Measurements from ENCODE around the gene PSMB9.

Gene PSMB9

GRCh38 chr6:32816746-32817204 lies 37.2 kb upstream of the PSMB9 start, which contains the start of gene HLA-DOB:
TSS of gene HLA-DOB (minus strand) at chr6:32817002. CDS start at chr6:32816951, 51 bp downstream.
- TF ChIP-seq, protein P1, sequence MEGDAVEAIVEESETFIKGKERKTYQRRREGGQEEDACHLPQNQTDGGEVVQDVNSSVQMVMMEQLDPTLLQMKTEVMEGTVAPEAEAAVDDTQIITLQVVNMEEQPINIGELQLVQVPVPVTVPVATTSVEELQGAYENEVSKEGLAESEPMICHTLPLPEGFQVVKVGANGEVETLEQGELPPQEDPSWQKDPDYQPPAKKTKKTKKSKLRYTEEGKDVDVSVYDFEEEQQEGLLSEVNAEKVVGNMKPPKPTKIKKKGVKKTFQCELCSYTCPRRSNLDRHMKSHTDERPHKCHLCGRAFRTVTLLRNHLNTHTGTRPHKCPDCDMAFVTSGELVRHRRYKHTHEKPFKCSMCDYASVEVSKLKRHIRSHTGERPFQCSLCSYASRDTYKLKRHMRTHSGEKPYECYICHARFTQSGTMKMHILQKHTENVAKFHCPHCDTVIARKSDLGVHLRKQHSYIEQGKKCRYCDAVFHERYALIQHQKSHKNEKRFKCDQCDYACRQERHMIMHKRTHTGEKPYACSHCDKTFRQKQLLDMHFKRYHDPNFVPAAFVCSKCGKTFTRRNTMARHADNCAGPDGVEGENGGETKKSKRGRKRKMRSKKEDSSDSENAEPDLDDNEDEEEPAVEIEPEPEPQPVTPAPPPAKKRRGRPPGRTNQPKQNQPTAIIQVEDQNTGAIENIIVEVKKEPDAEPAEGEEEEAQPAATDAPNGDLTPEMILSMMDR (conservative IDR thresholded peaks at IDR 0.05; ENCODE audit: low read length), result no peak
- DNase-seq (ENCODE audit: low read depth), result no peak
- H3K4me3 ChIP-seq (ENCODE audit: low read length), result no peak within 1 kb of the TSS

GRCh38 chr6:32818867-32819266 lies 35.1 kb upstream of the PSMB9 start:
- no peak for DNase-seq (ENCODE audit: low read depth)
- TF ChIP-seq, protein P1 (conservative IDR thresholded peaks at IDR 0.05; ENCODE audit: low read length), result no peak
- H3K4me3 ChIP-seq (ENCODE audit: low read length), result no peak overlapping the region

DNA sequence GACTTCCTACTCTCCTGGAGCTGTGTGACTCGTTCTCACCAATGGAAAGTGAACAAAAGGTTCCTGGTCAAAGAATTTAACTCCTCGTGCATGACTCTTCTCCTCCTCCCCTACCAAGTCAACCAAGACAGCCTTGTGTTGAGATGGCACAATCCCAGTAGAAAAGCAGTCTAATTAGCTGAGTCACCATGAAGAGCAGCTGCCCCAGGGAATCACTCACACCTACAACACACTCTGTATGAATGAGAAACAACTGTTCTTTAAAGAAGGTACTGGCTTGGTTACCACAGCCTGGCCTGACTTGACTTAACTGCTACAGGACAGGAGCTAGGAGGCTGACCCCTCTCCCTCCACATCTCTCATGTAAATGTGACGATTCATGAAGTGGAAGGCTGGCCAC lies 34.3 kb upstream of the PSMB9 start:
- peak; percentile 83 for DNase-seq (ENCODE audit: low read depth)

GRCh38 chr6:32825966-32826365 lies 28.0 kb upstream of the PSMB9 start:
- DNase-seq (ENCODE audit: low read depth), result peak; percentile 83
- no peak overlapping the region for H3K4me3 ChIP-seq (ENCODE audit: low read length)
- TF ChIP-seq, protein P1 (conservative IDR thresholded peaks at IDR 0.05; ENCODE audit: low read length), result peak; percentile 61

More for the DNA sequence above, 34.3 kb upstream of the PSMB9 start:
- H3K4me3 ChIP-seq (ENCODE audit: low read length), result no peak overlapping the region
- TF ChIP-seq, protein P1 (conservative IDR thresholded peaks at IDR 0.05; ENCODE audit: low read length), result no peak

DNA sequence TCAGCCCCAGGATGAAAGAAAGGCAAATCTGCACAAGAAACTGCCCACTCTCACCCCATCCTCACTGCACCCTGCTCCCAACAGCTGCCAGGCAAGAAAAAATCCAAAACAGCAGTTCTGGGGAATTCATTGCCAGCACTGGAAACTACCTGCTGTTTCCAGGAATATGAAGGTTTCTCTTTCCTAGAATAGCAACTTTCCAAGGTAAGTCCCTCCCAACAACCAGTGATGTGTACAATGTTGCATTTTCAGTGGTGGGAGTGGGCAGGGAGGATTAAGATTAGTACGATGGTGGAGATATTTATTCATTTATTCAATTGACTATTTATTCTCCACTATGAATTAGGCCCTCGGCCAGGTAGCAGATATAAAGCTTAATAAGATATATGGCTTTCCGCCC lies 27.0 kb upstream of the PSMB9 start:
- no peak for DNase-seq (ENCODE audit: low read depth)
- no peak overlapping the region for H3K4me3 ChIP-seq (ENCODE audit: low read length)
- TF ChIP-seq, protein P1 (conservative IDR thresholded peaks at IDR 0.05; ENCODE audit: low read length), result no peak

DNA sequence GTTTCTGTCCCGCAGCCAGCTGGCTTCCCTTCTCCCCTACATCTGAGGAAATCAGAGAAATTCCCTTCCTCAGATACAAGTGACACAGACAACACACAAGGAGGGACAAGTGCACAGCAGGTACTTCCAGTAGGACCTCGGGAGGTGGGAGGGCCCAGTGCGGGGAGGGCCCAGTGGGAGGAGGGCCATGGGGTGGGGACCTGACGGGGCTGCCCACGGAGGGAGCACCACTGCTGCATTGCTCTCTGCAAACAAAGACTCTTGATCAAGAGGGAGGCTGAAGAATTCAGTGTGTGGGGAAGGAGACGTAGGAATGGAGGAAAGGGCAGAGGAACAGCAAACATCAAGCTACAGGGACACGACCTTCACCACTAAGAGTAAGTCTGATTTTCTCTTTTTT lies 24.5 kb upstream of the PSMB9 start:
- H3K4me3 ChIP-seq (ENCODE audit: low read length), result no peak overlapping the region
- TF ChIP-seq, protein P1 (conservative IDR thresholded peaks at IDR 0.05; ENCODE audit: low read length), result no peak
- no peak for DNase-seq (ENCODE audit: low read depth)

- TF ChIP-seq, protein P1 (conservative IDR thresholded peaks at IDR 0.05; ENCODE audit: low read length), result no peak
- H3K4me3 ChIP-seq (ENCODE audit: low read length), result no peak overlapping the region
- DNase-seq (ENCODE audit: low read depth), result no peak
Measured at GRCh38 chr6:32830017-32830416, 24.0 kb upstream of the PSMB9 start.
